ENCODE measurements around the gene STRBP.

Gene STRBP

DNA sequence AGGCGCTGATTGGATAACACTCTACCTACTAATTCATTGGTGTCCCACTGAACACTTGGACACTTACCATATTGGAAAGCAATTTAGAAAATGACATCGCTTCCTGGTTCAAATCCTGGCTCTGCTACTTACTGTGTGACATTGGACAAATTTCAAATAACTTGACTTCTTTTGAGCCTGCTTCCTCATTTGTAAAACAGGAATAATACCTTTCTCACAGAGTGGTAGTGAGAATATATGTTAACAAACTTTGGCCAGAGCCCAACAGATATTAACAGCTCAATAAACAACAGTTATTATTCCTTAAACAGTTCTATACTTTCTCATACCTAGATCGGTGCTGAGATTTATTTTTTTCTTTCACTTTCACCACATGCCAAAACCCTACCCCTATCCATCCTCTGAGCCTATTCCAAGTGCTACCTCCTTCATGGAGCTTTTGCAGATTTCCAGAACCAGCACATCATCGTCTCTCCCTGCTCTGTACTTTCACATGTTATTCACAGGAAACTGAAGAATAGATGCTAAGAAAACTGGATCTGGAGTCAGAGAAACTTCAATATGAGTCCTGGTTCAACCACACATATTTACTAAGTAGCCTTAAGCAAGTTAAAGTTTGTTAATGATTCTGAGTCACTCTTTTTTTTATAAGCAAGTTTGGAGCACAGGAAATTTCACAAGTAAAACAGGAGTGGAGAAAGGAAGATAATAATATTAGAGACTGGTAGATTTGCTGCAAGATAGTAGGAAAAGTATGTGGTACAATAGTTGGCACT, 92.3 kb downstream of the STRBP start:
- Histone ChIP-seq H3K27ac (no peak overlapping the region), H3K4me3 (no peak overlapping the region)
- DNase-seq (ENCODE audit: low spot score): no peak
- TF ChIP-seq, protein P1, sequence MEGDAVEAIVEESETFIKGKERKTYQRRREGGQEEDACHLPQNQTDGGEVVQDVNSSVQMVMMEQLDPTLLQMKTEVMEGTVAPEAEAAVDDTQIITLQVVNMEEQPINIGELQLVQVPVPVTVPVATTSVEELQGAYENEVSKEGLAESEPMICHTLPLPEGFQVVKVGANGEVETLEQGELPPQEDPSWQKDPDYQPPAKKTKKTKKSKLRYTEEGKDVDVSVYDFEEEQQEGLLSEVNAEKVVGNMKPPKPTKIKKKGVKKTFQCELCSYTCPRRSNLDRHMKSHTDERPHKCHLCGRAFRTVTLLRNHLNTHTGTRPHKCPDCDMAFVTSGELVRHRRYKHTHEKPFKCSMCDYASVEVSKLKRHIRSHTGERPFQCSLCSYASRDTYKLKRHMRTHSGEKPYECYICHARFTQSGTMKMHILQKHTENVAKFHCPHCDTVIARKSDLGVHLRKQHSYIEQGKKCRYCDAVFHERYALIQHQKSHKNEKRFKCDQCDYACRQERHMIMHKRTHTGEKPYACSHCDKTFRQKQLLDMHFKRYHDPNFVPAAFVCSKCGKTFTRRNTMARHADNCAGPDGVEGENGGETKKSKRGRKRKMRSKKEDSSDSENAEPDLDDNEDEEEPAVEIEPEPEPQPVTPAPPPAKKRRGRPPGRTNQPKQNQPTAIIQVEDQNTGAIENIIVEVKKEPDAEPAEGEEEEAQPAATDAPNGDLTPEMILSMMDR (IDR thresholded peaks at IDR 0.05): no peak

DNA sequence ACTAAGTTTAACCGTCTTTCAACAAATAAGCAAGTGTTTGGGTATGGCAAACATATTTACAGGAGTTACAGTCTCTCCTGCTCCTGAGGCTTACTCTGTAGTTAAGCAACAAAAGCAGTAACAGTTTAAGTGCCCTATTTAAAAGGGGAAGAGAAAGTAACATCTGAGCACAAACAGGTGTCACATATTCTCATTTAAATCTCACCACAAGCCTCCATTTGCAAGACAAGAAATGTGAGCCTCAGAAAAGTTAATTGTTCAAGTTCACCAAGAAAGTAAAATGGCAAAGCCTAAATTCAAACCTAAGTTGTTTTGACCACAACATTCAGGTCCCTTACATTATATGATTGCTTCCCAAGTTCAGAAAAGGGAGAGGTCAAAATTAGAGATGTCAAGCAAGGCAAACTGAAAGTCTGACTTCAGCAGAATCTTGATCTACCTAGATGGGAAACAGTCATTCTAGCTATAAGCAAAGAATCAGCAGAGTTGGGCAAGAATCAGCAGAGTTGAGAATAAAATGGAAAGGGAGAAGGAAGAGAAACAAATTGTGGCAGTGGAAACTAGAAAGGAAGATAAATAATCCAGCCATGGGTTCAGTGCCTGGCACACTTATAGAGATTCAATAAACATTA, 93.4 kb downstream of the STRBP start:
- Histone ChIP-seq H3K27ac (no peak overlapping the region), H3K4me3 (no peak overlapping the region)
- TF ChIP-seq, protein P1 (IDR thresholded peaks at IDR 0.05): no peak
- DNase-seq (ENCODE audit: low spot score): no peak

- TF ChIP-seq, protein P1 (IDR thresholded peaks at IDR 0.05): no peak
Observed at GRCh38 chr9:123174079-123174478, 94.3 kb downstream of the STRBP start.

GRCh38 chr9:123169926-123170325, 98.5 kb downstream of the STRBP start:
- no peak overlapping the region for H3K4me3 ChIP-seq
- DNase-seq (ENCODE audit: low spot score): no peak
- TF ChIP-seq, protein P1 (IDR thresholded peaks at IDR 0.05): no peak
- H3K27ac ChIP-seq: no peak overlapping the region

More at GRCh38 chr9:123174079-123174478, 94.3 kb downstream of the STRBP start:
- Histone ChIP-seq H3K4me3 (no peak overlapping the region), H3K27ac (no peak overlapping the region)
- DNase-seq (ENCODE audit: low spot score): no peak

- DNase-seq (ENCODE audit: low spot score): no peak
- TF ChIP-seq, protein P1 (IDR thresholded peaks at IDR 0.05): no peak
- no peak overlapping the region for H3K4me3 ChIP-seq
- no peak overlapping the region for H3K27ac ChIP-seq
Observed at GRCh38 chr9:123168586-123168985, 99.8 kb downstream of the STRBP start.

DNA sequence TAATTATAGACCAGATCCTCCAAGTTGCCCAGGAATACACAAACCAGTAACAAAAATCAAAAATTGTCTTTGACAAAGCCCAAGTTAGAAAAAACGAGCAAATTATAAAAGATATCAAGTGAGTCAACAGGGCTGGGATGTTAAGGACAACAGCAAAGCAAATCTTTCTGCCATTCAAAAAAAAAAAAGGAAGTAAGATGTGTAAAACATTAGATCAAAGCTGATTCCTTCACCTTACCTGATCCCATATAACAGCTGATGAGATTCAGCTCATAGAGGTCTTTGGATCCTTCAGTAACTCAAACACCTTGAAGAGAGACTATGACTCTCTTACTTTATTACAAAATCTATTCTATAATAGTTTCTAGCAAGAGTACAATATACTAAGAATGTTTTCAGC, 100.9 kb downstream of the STRBP start:
- H3K27ac ChIP-seq: no peak overlapping the region
- H3K4me3 ChIP-seq: no peak overlapping the region
- no peak for DNase-seq (ENCODE audit: low spot score)
- TF ChIP-seq, protein P1 (IDR thresholded peaks at IDR 0.05): no peak

DNA sequence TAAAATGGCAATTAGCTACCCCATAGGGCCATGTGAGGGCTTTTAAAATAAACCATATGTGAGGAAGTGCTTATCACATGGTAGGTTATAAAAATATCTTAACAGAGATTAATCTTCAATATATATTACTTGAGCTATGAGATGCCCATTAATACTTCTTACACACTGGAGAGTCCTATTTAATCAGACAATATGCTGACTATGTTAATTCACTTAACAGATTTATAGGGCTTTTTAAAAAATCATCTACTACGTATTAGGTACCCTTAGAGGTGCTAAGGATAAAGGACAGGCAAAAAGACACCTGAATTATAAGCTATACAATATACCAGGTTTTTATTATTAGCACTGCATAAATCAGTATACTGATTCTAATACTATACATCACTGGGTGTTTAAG, 102.6 kb downstream of the STRBP start:
- TF ChIP-seq, protein P1 (IDR thresholded peaks at IDR 0.05): no peak
- Histone ChIP-seq H3K4me3 (no peak overlapping the region), H3K27ac (no peak overlapping the region)
- no peak for DNase-seq (ENCODE audit: low spot score)
